ENCODE data around the gene ELMO1.

DNA sequence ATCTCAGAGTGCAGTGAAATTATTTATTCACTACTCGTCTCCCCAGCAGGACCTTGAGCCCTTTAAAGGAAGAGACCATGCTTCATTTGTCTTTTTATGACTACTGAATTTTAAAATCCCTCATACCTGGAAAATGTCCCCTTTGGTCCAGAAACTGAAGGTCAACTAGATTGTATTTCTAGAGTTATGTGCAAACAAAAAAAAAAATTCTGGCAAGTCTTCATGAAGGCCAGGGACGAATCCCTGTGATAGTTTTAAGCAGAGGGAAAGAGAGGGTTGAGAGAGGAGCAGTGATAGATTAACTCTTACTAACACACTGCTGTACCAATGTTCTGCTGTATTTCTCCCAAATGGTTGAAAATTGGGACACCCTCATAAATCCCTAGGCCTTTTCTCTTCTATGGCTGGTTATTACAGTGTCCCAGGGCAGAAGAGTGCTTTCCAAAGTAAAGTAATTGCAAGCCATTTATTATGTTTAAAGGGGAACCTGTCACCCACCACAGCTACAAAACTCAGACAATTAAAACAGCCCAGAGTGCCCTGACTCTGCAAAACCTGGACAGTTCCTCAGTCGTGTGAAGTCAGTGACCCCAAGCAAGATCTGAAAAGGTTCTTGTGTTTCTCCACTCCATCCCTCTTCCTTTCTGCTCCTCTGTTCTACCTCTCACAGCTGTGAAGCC is 541.6 kb downstream of the ELMO1 start:
- TF ChIP-seq POLR2A (IDR thresholded peaks at IDR 0.05) (no peak), EP300 (IDR thresholded peaks at IDR 0.05) (no peak)
- TF ChIP-seq, protein P1, sequence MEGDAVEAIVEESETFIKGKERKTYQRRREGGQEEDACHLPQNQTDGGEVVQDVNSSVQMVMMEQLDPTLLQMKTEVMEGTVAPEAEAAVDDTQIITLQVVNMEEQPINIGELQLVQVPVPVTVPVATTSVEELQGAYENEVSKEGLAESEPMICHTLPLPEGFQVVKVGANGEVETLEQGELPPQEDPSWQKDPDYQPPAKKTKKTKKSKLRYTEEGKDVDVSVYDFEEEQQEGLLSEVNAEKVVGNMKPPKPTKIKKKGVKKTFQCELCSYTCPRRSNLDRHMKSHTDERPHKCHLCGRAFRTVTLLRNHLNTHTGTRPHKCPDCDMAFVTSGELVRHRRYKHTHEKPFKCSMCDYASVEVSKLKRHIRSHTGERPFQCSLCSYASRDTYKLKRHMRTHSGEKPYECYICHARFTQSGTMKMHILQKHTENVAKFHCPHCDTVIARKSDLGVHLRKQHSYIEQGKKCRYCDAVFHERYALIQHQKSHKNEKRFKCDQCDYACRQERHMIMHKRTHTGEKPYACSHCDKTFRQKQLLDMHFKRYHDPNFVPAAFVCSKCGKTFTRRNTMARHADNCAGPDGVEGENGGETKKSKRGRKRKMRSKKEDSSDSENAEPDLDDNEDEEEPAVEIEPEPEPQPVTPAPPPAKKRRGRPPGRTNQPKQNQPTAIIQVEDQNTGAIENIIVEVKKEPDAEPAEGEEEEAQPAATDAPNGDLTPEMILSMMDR (IDR thresholded peaks at IDR 0.05), result no peak

All from ovary (tissue), 3 donors.